GM13977 (cell line): ENCODE data around the gene FOXN1.

Experiments used
- DNase-seq: peaks from one replicate; pipeline ENCODE4 v3.0.0; 2012; ENCODE audit warnings: low spot score
- CTCF ChIP-seq: IDR thresholded peaks from 2 replicates; pipeline ENCODE4 v1.5.1; 2012; ENCODE audit warnings: mild to moderate bottlenecking, control low read depth; ENCODE audit not compliant: insufficient read depth; ENCODE audit errors: extremely low read depth, missing control alignments
- in situ Hi-C: fragments of 300-500 bp; cut with MboI; formaldehyde crosslinking; loops from one replicate; pipeline ENCODE4 v1.12.0; 2022; ENCODE audit warnings: low sequenced_read_pairs, low pct_unique_long_range_greater_than_20kb, mixed read lengths, inconsistent platforms; ENCODE audit not compliant: unreplicated experiment

Gene FOXN1

GRCh38 chr17:28499684-28500357, 6.3 kb upstream of the FOXN1 start:
- TF ChIP-seq CTCF: no peak
- in situ Hi-C loops: loop anchor here (5.0 kb wide), 1 partner anchor 47 kb away; no protein-coding TSS in a partner anchor
- DNase-seq: no peak

- in situ Hi-C loops: no loop called here
- peak; percentile 85 for DNase-seq
- no peak for TF ChIP-seq CTCF
Measured at GRCh38 chr17:28500712-28501379, 5.3 kb upstream of the FOXN1 start.

GRCh38 chr17:28501421-28502284, 4.5 kb upstream of the FOXN1 start:
- no peak for TF ChIP-seq CTCF
- no peak for DNase-seq
- in situ Hi-C loops: no loop called here

GRCh38 chr17:28503420-28503819, 2.7 kb upstream of the FOXN1 start:
- in situ Hi-C loops: no loop called here
- no peak for DNase-seq
- TF ChIP-seq CTCF: no peak

GRCh38 chr17:28506763-28507487, 777 bp downstream of the FOXN1 start:
- TF ChIP-seq CTCF: no peak
- DNase-seq: peak; percentile 59
- in situ Hi-C loops: no loop called here
